AG09309 (cell line): ENCODE measurements around the gene ELAC1.

Experiments used
- DNase-seq: peaks from one replicate; pipeline ENCODE4 v3.0.0-alpha.2; 2010; ENCODE audit warnings: low read depth
- H3K4me3 ChIP-seq: 2 replicates; pipeline ENCODE4 v1.5.1; 2011; ENCODE audit warnings: mild to moderate bottlenecking, low read depth, low read length, moderate library complexity; ENCODE audit not compliant: control insufficient read depth
- TF ChIP-seq, protein P1 (sequence below): IDR thresholded peaks from 2 replicates; pipeline ENCODE4 v1.5.1; 2011; ENCODE audit warnings: mild to moderate bottlenecking, low read depth, low read length, inconsistent platforms; ENCODE audit not compliant: insufficient read depth, control insufficient read depth; ENCODE audit errors: missing control alignments

The ELAC1 gene

DNA sequence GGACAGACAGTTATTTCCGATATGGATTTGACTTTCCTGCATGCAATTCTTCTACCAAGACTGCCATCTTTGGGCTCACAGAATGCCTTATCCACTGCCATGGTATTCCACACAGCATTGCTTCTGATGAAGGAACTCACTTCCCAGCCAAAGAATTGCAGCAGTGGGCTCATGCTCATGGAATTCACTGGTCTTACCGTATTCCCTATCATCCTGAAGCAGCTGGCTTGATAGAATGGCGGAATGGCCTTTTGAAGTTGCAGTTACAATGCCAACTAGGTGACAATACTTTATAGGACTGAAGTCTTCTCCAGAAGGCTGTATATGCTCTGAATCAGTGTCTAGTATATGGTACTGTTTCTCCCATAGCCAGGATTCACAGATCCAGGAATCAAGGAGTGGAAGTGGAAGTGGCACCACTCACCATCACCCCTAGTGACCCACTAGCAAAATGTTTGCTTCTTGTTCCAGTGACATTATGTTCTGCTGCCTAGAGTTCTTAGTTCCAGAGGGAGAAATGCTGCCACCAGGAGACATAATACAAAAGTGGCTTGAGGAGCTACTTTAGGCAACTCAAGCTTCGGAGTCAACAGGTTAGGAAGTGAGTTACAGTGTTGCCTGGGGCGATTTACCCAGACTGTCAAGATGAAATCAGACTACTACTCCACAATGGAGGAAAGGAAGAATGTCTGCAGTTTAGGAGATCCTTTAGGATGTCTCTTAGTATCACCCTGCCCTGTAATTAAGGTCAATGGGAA is 38.4 kb downstream of the ELAC1 start:
- DNase-seq = no peak
- TF ChIP-seq, protein P1, sequence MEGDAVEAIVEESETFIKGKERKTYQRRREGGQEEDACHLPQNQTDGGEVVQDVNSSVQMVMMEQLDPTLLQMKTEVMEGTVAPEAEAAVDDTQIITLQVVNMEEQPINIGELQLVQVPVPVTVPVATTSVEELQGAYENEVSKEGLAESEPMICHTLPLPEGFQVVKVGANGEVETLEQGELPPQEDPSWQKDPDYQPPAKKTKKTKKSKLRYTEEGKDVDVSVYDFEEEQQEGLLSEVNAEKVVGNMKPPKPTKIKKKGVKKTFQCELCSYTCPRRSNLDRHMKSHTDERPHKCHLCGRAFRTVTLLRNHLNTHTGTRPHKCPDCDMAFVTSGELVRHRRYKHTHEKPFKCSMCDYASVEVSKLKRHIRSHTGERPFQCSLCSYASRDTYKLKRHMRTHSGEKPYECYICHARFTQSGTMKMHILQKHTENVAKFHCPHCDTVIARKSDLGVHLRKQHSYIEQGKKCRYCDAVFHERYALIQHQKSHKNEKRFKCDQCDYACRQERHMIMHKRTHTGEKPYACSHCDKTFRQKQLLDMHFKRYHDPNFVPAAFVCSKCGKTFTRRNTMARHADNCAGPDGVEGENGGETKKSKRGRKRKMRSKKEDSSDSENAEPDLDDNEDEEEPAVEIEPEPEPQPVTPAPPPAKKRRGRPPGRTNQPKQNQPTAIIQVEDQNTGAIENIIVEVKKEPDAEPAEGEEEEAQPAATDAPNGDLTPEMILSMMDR = no peak
- no peak overlapping the region for H3K4me3 ChIP-seq

- no peak for DNase-seq
- no peak overlapping the region for H3K4me3 ChIP-seq
- TF ChIP-seq, protein P1 = no peak
These were observed 39.3 kb downstream of the ELAC1 start for GRCh38 chr18:51006948-51007789.

- H3K4me3 ChIP-seq = no peak overlapping the region
- TF ChIP-seq, protein P1 = no peak
- DNase-seq = no peak
These were observed 39.9 kb downstream of the ELAC1 start for GRCh38 chr18:51007790-51008139.

GRCh38 chr18:51009072-51009471 is 41.2 kb downstream of the ELAC1 start:
- TF ChIP-seq, protein P1 = no peak
- no peak for DNase-seq
- H3K4me3 ChIP-seq = no peak overlapping the region

GRCh38 chr18:51010218-51010617 is 42.4 kb downstream of the ELAC1 start:
- no peak overlapping the region for H3K4me3 ChIP-seq
- DNase-seq = no peak
- TF ChIP-seq, protein P1 = no peak

DNA sequence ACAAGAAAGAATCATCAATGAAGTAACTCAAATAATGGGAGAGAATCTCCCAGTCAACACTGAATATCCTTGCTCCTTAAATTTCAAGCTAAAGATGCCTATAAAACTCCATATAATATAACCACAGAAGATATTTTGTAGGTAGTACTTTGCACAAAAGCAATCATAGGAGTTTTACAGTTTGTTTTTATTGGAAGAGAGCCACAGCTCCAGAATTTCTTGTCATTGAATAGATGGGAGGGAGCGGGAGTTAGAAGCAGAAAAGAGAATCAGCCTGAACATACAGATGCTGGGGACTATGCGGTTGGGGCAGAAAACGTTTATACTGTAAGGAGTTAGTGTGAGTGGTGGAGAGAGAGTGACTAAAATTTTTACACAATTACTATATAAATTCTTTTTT is 43.9 kb downstream of the ELAC1 start:
- no peak overlapping the region for H3K4me3 ChIP-seq
- no peak for DNase-seq
- TF ChIP-seq, protein P1 = no peak
